HG03066 (cell line): ENCODE results near the gene LGALS7B.

ENCODE experiments used
- ATAC-seq: cut with Tn5 transposase; IDR thresholded peaks from one replicate; pipeline ENCODE4 v1.9.1; 2021; ENCODE audit warnings: low read depth; ENCODE audit not compliant: unreplicated experiment

The LGALS7B gene

DNA sequence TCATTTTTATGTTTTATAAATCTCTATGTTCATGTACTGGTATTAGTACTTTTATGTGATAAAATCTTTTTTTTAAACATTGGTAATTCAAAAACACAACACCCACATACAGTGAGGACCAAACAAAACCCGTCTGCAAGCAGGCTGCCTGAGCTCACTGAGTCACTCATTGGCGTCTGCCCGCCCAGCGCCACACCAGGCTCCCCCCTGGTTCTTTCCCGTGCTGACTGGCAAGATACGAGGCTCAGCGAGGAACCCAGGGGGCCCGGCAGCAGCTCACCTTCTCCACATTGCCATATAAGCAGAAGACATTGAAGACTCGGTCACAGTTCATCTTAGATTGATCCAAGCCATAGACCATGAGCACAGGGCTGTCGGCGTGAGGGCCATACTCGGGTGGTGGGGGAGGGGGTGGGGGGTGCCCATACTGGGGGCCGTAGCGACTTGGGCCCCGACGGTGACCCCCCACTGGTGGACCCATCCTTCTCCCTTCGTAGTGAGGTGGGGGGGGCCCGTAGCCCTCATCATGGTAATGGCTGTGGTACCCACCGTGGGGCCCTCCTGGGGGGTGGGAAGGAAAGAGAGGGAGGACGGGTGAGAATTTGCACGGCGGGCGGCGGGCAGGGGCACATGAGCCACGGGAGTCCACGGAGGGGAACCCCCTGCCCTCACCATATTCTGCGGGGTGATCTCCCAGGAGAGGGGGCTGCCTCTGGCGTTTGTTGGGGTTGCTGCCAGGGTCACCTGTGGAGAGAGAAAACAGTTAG is 51.0 kb downstream of the LGALS7B start:
- no peak for ATAC-seq

DNA sequence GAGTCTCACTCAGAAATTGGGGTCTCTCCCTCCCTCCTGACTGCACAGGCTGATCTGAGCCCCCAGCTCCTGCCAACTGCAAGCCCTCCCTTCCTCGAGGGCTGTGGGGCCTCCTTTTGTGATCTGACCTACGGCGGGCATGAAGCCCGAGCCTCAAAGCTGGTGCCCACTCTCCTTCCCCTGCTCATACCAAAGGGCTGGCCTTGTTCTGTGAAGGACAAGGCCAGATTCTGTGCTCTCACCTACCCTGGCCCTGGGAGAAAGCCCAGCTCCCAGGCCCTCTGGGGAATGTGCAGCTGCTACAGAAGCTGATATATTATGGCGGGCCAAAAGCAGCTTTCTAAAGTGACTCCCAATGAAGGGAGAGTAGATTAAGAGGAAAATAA is 51.6 kb downstream of the LGALS7B start:
- ATAC-seq: no peak
